CD4-positive, alpha-beta T cell treated with Interleukin-17A for 4 hours (primary cell): ENCODE data around the gene EFHC1.

Source experiments
- DNase-seq: peaks from one replicate; pipeline ENCODE4 v3.0.0-alpha.2; 2020; ENCODE audit warnings: mixed read lengths

The EFHC1 gene

GRCh38 chr6:52523378-52524142, 103.4 kb downstream of the EFHC1 start:
- no peak for DNase-seq

DNA sequence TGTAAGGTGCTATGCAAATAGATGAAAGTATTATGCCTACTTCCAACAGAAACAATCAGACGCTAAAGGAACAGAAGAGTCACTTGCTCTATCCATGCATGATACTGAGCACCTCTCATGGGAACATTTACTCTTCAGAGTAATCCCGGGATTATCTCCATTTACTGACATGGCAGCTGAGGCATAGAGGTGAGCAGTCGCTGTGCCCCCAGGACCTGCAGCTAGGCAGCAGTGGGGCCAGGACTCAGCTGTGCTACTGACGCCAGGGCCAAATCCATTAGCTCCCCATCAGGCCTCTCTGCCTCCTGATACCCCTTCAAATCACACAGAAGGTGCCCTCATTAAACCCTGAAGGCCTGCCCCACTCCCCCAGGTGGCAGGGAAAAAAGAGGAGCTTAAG, 104.8 kb downstream of the EFHC1 start:
- no peak for DNase-seq

DNA sequence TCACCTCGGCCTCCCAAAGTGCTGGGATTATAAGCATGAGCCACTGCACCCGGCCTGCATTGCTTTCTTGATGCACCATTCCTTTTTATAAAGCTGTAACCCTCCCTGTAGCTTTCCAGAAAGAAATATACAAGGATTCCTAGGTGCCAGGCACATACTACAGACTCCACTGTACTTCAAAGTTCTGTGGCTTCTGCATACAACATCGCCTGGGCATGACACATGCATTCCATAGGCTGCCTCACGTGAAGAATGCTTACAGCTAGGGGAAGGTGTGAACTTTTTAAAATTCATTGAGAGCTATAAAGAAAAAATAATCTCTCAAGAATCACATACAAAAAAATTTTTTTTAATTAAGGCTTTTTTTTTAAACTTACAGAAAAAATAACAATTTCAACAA, 106.5 kb downstream of the EFHC1 start:
- no peak for DNase-seq

- DNase-seq: no peak
These were observed 107.3 kb downstream of the EFHC1 start for GRCh38 chr6:52527436-52527835.

DNA sequence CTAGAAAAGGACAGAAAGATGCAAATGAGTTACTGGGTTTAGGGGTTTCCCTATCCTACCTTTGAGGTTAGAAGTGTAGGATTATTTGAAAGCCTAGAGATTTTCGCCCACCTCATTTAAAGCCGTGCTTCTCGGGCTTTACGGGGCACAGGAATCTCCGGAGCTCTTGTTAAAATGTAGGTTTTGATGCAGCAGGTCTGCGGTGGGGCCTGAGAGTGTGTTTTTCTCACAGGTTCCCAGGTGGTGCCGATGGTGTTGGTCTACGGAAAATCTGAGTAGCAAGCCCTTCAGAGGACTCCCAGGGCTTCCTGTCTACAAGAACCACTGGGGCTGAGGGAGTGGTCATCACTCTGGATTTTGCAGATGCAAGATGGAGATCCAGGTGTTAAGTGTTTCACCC, 109.2 kb downstream of the EFHC1 start:
- no peak for DNase-seq

DNA sequence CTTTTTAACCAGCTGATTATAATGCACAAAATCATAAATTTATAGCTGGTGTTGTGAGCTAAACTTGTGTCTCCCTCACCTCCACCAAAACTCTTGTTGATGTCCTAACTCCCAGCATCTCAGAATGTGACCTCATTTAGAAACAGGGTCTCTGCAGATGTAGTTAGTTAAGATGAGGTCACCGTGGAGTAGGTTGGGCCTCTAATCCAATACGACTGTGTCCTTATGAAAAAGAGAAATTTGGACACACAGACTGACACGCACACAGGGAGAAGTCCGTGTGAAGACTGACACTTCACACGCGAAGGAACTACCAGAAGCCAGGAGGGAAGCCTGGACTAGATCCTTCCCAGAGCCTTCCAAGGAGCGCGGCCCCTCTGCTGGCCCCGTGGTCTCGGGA, 110.2 kb downstream of the EFHC1 start:
- DNase-seq: no peak

GRCh38 chr6:52531396-52531795, 111.3 kb downstream of the EFHC1 start:
- no peak for DNase-seq

DNA sequence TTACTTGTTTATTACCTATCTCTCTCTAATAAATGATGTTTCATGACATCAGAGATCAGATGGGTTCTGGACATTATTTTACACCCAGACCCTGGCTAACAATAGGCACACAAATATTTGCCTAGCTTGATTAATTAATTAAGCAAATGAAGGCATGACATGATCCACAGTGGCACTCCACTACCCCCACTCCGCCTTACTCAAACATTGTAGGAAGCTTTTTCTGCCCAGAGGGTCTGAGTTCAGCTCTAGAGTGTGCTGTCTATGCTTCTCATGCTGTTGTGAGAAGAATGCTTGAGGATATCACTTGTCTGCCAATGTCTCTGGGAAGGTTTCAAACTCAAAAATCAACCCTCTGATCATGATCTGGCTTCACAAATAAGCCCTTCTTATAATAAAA, 111.7 kb downstream of the EFHC1 start:
- no peak for DNase-seq

DNA sequence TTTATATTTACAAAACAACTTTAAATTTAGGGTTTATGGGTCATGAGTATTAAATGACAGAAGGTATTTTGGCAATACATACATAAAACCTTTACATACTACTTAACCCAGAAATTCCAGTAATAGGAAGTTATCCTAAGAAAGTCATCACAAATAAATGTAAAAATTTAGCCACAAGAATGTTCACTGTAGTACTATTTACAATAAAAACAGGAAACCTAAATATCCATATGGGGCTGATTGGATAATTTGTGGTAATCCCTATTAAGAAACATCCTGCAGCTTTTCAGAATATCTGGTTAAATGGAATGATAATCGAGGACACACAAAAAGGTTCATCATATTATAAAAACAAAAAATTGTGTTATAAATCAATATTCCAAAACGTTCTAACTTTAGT, 112.3 kb downstream of the EFHC1 start:
- no peak for DNase-seq

DNA sequence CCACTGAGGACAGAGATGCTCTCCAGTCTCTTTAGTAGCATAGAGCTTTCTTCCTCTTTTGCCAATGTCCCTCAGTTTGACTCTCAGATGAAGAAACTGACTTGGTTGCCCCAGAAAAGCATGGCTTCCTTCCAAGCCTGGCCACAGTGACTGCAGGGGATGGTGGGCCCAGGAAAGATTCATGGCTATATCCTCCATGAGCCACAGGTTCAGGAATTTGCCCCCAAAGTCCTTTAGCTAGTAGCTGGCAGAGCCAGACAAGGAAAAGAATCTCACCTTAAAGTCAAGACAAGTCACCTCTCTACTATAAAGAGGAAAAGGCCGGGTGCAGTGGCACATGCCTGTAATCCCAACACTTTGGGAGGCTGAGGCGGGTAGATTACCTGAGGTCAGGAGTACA, 113.3 kb downstream of the EFHC1 start:
- DNase-seq: no peak

DNA sequence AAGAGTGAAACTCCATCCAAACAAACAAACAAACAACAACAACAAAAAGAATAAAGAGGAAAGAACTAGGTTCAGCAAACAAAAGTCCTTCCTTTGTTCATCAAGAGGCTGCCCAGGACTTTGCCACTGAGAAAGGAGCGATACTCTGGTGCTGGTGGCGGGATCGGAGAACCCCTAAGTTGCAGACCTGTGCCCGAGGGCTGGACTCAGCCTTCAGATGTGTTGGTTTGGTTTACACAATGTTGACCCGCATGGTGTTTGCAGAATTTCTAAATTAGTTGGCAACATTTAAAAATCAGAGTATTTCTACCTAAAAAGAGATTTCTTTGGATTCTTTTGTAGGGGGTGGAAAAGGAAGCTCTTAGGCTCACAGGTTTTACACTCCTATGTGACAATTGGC, 114.2 kb downstream of the EFHC1 start:
- DNase-seq: no peak

DNA sequence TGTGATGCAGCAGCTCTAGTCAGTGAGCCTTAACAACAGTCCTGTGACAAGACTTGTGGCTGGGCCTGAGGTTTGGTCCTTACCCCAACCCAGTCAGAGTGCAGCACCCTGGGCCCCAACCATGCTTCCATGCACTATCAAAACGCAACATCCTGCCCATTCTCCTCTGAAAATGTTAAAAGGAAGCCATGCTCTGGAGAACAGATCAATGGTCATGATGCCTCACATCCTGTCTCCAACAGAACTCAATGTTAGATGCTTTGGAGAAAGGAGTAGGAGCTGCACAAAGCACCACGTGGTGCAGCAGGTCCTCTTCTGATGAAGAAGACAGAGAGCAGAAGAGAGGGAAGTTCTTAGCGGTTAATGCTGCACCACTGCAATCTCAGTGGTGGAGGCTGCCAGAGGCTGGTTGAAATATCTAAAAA, 114.8 kb downstream of the EFHC1 start:
- no peak for DNase-seq

DNA sequence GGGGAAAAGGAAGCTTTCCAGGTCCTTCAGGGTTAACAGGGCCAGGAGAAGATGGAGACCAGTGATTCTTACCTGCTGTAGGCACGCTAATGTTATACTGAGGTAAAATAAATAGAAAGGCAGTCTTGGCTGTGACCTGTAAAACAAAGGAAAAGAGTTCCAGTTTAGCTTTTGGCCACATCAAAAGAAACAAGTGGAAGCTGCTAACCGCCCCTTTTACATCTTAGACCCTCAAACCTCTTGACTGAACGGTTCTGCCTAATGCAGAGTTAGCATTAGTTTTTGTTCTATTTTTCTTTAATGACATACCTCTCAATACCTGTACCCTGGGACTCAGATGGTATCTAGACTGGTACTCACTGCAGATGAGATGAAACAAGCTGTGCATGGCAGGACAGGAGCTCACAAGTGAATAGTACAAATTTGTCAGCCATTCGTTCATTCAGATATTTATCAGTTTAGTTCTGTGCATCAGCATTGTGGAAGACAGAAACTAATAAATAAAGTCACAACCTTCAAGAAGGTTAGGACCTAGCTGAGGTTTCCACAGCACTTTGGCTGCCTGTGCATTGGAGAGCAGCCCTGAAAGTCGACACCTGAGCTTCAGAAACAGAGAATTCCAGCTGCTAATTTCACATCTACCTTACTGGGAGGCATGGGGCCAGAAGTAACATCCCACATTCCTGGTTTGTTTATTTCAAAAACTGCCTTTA, 115.7 kb downstream of the EFHC1 start:
- no peak for DNase-seq

GRCh38 chr6:52536424-52536916, 116.3 kb downstream of the EFHC1 start:
- DNase-seq: no peak

GRCh38 chr6:52537001-52537753, 117.0 kb downstream of the EFHC1 start:
- no peak for DNase-seq

GRCh38 chr6:52538252-52538900, 118.2 kb downstream of the EFHC1 start:
- no peak for DNase-seq

- no peak for DNase-seq
These were observed 118.8 kb downstream of the EFHC1 start for GRCh38 chr6:52538901-52539354.

GRCh38 chr6:52539607-52540006, 119.5 kb downstream of the EFHC1 start:
- no peak for DNase-seq

DNA sequence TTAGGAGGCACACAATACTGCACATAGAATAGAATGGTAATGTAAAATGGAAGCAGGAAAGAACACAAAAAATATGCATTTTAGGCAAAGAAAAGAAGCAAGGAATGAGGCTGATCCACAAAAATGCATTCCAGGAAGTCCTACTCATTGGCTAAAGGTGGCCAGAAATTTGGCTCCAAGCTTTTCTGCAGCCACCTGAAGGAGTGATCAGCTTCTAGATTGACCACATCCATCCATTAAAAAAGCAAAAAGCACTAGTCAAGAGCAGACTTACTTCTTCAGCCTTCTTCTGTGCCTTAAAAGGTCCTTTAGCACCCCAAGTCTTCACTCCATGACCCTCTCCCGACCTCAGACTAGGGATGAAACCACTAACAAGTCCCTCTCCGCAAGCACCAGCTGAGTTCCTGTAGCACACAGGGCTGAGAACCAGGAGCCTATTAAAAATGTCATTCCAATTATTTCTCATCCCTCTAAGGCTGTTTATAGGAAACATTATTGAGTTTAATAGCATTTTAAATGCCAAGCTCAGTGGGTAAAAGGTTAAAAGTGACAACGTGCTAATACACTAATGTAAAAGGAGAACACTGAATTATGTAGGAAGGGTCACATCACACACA, 120.3 kb downstream of the EFHC1 start:
- no peak for DNase-seq

DNA sequence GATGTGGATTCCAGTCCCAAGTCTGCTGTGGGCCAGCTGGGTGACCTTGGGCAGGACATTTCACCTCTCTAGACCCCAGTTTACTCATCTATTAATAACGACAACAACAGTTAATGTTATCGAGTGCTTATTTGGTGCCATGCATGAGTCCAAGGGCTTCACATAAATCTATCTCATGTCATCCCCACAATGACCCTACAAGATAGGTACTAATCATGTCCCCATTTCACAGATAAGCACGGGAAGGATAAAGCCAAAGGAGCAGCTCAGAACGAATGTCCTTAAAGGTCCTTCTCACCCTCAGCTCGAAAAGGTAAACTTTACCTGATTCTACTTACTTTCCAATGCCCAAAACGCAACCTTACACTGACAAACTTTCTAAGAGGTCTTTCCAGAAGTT, 121.0 kb downstream of the EFHC1 start:
- DNase-seq: no peak

DNA sequence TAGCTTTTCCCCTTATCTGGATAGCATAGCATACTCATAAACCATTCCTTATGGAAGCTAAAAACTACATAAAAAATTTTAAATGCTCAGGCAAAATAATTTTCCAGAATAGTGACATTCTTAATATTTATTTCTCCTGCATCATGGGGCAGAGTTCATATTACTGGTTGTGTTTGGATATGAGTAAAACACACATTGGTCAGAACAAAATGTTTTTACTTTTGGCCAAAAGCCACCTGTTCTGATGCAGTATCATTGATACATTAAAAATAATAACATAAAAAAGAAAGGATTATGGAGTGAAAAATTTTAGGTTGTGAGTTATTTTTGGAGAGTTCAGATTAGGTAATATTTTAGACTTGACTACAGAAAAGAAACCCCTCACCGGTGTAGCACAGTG, 123.1 kb downstream of the EFHC1 start:
- no peak for DNase-seq
